ENCODE data around the gene SLC26A11.

DNA sequence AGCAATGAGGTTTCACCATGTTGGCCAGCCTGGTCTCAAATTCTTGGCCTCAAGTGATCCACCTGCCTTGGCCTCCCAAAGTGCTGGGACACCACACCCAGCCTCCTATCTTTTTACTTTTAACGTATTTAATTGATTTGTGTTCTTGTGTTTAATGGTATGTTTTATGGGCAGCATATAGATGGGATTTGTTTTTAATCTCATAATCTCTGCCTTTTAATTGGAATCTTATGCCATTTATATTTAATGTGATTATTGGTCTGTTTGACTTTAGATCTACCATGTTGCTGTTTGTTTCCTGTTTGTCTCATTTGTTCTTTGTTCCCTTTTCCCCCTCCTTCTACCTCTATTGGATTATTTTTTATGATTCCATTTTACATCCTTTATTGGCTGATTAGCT is 12.2 kb downstream of the SLC26A11 start:
- TF ChIP-seq, protein P1, sequence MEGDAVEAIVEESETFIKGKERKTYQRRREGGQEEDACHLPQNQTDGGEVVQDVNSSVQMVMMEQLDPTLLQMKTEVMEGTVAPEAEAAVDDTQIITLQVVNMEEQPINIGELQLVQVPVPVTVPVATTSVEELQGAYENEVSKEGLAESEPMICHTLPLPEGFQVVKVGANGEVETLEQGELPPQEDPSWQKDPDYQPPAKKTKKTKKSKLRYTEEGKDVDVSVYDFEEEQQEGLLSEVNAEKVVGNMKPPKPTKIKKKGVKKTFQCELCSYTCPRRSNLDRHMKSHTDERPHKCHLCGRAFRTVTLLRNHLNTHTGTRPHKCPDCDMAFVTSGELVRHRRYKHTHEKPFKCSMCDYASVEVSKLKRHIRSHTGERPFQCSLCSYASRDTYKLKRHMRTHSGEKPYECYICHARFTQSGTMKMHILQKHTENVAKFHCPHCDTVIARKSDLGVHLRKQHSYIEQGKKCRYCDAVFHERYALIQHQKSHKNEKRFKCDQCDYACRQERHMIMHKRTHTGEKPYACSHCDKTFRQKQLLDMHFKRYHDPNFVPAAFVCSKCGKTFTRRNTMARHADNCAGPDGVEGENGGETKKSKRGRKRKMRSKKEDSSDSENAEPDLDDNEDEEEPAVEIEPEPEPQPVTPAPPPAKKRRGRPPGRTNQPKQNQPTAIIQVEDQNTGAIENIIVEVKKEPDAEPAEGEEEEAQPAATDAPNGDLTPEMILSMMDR (IDR thresholded peaks at IDR 0.05) = no peak
- TF ChIP-seq POLR2AphosphoS5 (IDR thresholded peaks at IDR 0.05) = no peak
